Stimulated activated naive CD4-positive, alpha-beta T cell treated with Interleukin-2 at 50 U/mL for 16 hours (primary cell): ENCODE results near the gene KIF5C.

Source experiments
- DNase-seq: peaks from one replicate; lab custom pipeline; 2025; lab: John Stamatoyannopoulos, UW

Gene KIF5C

GRCh38 chr2:149015926-149016563 lies 141.0 kb downstream of the KIF5C start:
- DNase-seq, result no peak

DNA sequence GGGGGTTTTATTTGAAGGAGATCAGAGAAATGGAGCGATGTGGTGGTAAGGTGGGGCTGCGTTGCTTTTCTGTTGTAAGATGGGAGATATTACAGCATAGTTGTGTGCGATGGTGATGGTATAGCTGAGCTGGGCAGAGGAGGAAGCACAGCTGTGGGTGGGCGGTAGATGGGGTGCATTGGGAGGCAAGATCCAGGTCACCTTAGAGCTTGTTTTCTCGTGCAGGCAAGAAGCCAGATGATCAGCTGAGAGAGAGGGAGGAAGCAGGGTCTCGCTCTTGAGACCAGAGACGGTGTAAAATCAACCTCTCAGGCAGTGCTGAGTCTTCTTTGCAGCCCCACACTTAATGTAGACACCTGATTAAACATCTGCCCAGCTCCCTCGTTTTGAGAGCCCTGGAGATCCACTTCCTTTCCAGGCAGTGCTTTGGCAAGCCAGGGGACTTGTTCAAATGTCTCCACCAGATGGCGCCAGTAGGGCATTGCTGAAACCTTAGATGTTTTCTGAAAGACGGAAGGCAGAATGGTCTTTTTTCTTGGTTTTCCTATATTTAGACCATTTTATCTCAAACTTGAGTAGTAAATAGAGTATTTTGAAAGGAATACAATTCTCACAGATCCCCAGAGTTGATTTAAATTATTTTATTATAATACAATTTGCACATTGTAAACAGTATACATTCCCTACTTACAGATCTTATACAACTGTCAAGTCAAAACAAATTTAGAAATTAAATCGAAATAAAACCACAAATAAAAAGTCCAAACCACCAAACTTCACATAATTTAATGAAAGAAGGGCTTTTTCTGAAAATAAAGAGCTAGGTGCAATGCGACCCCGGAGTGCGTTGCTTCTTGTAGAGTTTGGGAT lies 142.3 kb downstream of the KIF5C start:
- DNase-seq, result peak; percentile 56

- no peak for DNase-seq
Measured at GRCh38 chr2:149018981-149019380, 144.0 kb downstream of the KIF5C start.

DNA sequence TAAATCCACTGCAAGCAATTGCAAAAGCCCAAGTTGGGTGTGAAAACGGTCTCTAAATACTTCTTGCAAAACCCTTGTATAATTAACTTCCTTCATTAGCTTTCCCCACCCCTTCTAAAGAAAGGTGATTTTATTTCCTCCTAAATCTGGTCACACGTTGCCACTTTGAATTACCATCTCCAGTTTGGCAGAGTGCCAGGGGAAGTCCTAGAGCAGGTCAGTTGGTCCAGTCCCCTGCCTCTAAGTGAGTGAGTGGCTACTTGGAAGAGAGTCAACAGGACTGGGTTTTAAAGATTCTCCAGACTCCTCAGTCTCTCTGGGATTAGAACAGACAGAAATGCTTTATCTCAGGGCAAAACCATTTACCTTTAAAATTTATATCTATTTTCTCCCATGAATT lies 144.7 kb downstream of the KIF5C start:
- DNase-seq, result no peak

DNA sequence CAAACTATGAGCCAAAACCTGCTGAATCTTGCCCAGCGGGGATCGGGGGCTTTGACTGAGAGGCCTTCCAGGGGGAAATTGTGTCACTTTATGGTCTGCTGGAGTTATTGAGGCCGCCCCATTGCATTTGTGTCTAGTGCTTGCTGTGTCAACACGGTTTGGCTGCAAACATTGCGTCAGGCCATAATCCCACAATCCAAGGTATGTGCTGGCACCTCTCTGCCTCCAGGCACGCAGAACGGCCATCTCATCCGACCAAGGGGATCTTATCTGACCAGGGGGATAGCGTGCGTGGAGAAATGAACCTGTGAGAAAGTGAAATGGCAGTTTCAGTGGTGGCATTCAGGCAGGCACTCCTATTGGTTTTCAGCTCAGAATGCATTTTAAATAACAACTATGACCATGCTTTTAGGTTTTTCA lies 145.4 kb downstream of the KIF5C start:
- DNase-seq, result no peak

DNA sequence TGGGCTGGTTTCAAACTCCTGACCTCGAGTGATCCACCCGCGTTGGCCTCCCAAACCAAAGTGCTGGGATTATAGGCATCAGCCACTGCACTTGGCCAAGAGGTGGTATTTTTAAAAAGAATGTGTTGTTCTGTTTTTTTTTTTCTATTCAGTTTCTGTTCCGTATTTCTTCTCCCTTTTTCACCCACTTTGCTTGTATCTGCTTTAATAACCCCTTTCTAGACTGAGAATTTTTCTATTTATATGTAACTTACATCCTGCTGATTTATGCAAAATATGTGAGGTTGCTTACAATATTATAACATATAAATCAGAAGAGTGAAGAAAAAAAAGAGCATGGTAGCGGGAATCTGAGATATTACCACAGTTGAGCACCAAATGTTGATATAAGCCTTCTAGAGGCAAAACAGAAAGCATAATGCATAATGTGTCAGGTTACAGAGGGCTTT lies 146.3 kb downstream of the KIF5C start:
- DNase-seq, result no peak

GRCh38 chr2:149021761-149022160 lies 146.7 kb downstream of the KIF5C start:
- DNase-seq, result no peak

GRCh38 chr2:149023091-149023490 lies 148.1 kb downstream of the KIF5C start:
- no peak for DNase-seq

DNA sequence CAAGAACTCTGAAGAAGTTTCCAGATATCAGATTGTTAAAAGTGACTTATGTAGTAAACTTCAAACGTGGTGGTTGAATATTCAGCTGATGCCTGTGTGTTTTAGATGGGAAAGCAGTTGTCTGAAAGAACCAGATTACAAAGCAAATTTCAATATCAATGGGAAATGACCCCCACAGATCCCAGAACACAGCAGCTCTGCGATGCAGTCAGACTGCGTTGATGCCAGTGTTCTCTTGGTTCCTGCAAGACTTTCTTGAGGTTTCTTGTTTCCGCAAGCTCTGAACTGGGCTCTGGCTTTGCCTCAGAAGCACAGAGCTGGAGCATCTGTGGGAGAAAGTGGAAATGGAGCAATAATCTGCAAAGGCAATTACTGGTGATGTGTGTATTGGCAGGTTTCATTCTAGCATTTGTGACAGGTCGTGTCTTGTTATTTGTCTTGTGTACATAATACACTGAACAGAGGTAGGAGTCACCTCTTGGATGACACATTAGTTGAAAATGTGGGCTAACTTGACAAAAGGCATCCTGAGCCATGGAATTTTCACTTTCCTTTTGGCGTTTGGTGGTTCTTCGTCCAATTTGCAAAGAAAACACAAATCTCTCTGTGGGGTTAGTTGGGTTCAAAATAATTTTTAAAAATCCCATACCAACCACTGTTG lies 152.7 kb downstream of the KIF5C start:
- DNase-seq, result no peak

DNA sequence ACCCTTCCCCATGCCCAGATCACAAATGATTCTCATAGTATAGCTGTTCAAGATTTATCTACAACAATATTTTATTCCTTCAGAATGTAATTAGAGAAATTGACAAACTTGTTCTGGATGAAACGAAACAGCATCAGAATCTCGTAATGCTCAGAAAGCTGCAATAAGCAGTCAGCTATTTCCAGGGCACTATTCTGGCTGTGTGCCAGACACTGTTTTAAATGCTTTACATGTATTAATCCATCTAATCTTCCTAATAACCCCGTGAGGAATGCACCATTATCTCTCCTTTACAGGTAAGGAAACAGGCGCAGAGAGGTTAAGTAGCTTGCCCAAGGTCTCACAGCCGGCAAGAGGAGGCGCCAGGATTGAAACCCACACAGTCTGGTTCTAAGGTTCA lies 153.3 kb downstream of the KIF5C start:
- DNase-seq, result no peak

GRCh38 chr2:149028891-149029290 lies 153.9 kb downstream of the KIF5C start:
- no peak for DNase-seq

- DNase-seq, result no peak
Measured at GRCh38 chr2:149029307-149029965, 154.4 kb downstream of the KIF5C start.

DNA sequence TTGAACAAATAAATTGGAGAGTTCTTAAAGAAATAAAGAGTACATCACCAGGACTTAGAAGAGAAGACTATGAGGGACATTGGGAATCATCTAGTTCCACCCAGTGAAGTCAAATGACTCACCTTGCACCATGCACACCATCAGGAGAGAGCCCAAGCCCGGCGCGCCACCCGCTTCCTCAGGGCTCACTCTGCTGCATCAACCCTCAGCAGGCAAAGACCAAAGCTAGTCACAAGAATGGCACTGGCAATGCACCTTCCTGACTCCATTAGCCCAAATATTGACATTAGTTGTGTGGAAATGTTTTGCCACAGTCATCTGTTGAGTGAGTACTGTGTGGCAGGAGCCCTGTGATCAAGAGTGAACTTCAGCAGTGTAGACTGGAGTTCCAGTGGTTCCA lies 156.4 kb downstream of the KIF5C start:
- DNase-seq, result no peak

DNA sequence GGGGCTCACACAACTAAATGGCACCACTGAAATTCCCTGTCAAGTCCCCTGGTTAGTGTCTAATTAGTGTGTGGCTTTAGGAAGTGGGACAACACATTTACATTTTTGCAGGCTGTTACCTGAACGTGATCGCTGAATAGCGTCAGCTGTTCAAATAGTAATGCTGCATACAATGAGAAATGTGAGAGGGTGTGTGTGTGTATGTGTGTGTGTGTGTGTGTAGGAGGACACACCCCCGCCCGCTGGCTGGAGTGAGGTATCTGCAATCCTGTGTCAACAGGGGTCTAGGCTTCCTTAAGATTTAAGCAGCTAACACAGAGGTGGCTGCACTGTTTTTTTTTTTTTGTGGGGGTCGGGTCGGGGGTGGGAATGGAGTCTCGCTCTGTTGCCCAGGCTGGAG lies 158.7 kb downstream of the KIF5C start:
- no peak for DNase-seq

- no peak for DNase-seq
Measured at GRCh38 chr2:149034406-149034805, 159.4 kb downstream of the KIF5C start.

GRCh38 chr2:149036507-149037293 lies 161.7 kb downstream of the KIF5C start:
- no peak for DNase-seq

- DNase-seq, result no peak
Measured at GRCh38 chr2:149037851-149038250, 162.8 kb downstream of the KIF5C start.

DNA sequence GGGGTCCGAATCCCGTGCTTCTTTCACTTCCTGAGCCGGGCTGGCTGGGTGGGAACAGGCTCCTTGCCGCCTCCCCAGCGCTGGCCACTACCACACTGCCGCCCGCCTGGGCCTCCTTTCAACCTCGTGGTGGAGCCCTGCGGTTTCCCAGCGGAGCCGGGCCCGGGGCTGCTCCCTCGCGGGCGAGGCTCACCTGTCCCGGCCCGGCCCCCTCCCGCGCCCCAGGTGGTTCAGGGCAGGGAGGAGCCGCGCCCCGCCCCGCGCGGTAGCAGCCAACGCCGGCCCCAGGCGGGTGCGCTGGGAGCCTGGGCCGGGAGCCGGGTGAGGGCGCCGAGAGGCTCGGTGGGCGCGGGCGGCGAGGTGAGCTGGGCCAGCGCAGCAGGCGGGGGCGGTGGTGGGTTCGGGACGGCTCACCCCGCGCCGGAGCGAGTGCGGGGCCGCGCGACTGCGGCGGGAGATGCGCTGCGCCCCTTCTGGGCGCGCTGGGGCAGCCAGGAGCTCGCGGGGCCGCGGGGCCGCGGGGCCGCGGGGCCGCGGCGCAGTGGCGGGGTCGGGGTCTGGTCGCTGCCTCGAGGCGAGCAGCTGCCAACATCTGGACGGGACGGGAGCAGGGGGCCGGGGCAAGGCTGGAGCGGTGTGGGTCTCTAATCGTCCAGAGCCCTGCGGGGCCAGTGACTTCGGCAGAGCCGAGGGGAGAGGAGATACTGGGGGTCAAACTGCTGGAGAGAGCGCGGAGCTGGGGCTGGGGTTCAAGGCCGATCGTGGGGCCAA lies 163.6 kb downstream of the KIF5C start, which contains the start of gene LYPD6B:
Gene LYPD6B (plus strand): TSS at position 258 of the 771 bp plus-strand sequence. CDS start 92,250 bp downstream, outside the sequence.
- DNase-seq, result no peak

DNA sequence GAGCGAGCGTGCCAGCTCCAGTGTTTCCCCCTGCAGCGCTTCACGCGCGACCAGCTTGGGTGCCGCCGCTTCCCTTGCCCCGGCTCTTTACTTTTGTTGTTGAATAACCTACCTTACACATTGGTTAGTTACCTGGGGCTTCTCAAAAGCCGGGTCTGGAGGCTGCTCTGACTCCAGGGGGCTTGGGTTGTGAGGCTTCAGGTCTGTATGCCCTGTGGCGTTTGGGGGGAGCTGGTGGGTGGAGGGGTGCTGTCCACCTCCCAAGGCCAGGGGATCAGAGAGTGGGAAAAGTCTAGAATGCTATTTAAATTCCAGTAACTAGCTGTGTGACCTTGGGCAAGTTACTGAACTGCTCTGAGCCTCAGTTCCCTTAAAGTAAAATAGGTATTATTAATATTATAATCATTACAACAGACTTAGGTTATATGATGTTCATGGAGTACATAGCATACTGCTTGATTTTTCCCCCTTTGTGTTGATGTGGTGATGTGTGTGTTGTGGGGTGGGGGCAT lies 164.2 kb downstream of the KIF5C start:
- no peak for DNase-seq

- peak; percentile 41 for DNase-seq
Measured at GRCh38 chr2:149040451-149040850, 165.4 kb downstream of the KIF5C start.
